Activated naive CD4-positive, alpha-beta T cell treated with anti-CD3 and anti-CD28 coated beads for 36 hours (primary cell): ENCODE data around the gene ZNF76. TPM values are rescaled to one million over a fixed set of nuclear protein-coding genes. Genes with fewer than 3 reads are reported as not detected.
A peak's percentile ranks its signal among the peaks of the same experiment; 100 is the strongest.
"Not testable (repeated sequence)": the region's sequence is repeated elsewhere in the genome, so short reads cannot be mapped to it uniquely, and the experiment has no call there.

Source experiments
- CTCF ChIA-PET: fragments of 350-600 bp; sonication (Branson Sonifier 250); formaldehyde crosslinking; loops from one replicate; lab custom pipeline; 2021; ENCODE audit warnings: antibody characterized with exemption; lab: Charles Lee
- DNase-seq: peaks from one replicate; pipeline ENCODE4 v3.0.0-alpha.2; 2020
- H3K27ac Mint-ChIP-seq: one replicate; pipeline ENCODE4 v1.8.0; 2021; ENCODE audit warnings: mild to moderate bottlenecking, mixed read lengths
- H3K27me3 Mint-ChIP-seq: one replicate; pipeline ENCODE4 v1.8.0; 2021; ENCODE audit warnings: low read depth, mixed read lengths
- H3K36me3 Mint-ChIP-seq: one replicate; pipeline ENCODE4 v1.8.0; 2021; ENCODE audit warnings: low read depth, mixed read lengths
- H3K4me1 Mint-ChIP-seq: one replicate; pipeline ENCODE4 v1.8.0; 2021; ENCODE audit warnings: low read depth, mixed read lengths
- H3K4me3 Mint-ChIP-seq: one replicate; pipeline ENCODE4 v1.8.0; 2021; ENCODE audit warnings: mild to moderate bottlenecking, moderate library complexity, mixed read lengths
- H3K9me3 Mint-ChIP-seq: one replicate; pipeline ENCODE4 v1.8.0; 2021; ENCODE audit warnings: mixed read lengths
- intact Hi-C: fragments of 100-400 bp; cut with micrococcal nuclease; formaldehyde crosslinking; loops from one replicate; pipeline ENCODE4 v1.15.1; 2023
- total RNA-seq, 2 experiments: library from RNA; stranded (reverse); gene quantifications; one replicate each; pipeline ENCODE4 v1.2.3, GENCODE V29; 2021

Gene ZNF76
- total RNA-seq, 2 experiments from 2014 or later, result 32.4 to 38.2 TPM

DNA sequence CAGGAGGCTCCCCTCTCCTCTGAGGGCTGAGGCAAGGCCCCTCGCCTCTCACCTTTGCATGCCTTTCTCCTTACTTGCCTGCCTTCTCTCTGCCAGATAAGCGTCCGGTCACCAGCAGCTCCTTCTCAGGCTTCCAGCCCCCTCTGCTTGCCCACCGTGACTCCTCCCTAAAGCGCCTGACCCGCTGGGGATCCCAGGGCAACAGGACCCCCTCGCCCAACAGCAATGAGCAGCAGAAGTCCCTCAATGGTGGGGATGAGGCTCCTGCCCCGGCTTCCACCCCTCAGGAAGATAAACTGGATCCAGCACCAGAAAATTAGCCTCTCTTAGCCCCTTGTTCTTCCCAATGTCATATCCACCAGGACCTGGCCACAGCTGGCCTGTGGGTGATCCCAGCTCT, 61.6 kb downstream of the ZNF76 start:
- CTCF ChIA-PET, result interaction anchor here (0.5 to 1.2 kb wide), 3 partner anchors 8 to 126 kb away, joined by 3 to 8 read pairs (median 3); no protein-coding TSS in a partner anchor
- DNase-seq, result no peak
- Mint-ChIP-seq H3K9me3 (no peaks in the 10 kb centered on the region), H3K27ac (peak overlapping the region; percentile 38), H3K4me1 (peaks cover 12% of the 10 kb centered on the region), H3K4me3 (no peak overlapping the region), H3K27me3 (no peaks in the 10 kb centered on the region), H3K36me3 (peaks cover 42% of the 10 kb centered on the region)
- intact Hi-C loops, result no loop called here

DNA sequence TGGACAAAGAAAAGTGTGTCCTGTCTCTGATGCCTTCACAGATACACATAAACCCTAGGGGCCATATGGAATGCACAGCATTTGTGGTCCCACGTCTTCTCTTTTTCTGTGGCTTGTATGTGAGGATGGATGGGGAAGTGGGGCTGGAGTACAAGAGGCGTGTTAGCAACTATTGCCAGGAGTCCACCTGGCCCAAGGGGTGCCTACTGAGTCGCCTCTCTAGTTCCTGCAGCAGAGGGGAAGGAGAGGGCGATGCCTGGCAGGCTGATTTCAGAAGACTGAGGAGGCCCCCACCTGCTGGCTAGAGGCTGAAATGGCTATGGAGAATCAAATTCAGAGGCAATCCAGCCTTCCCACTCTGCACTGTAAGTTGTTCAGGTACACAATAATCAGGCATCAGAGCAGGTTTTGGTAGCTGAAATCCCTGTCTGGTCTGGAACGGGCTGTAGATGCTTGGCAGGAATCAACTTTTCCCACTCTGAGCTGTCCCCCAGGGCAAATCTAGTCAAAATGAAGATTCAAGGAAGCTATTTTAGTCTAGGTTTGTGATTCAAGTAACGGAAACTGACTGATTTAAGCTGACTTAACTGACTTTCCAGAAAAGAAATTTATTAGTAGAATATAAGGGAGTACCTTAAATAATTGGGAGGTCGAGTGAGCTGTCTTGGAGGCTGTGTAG, 68.0 kb downstream of the ZNF76 start:
- Mint-ChIP-seq H3K4me3 (no peak overlapping the region), H3K36me3 (peaks cover 7% of the 10 kb centered on the region), H3K27me3 (no peaks in the 10 kb centered on the region), H3K4me1 (peaks cover 19% of the 10 kb centered on the region), H3K9me3 (peaks cover 3% of the 10 kb centered on the region), H3K27ac (peak overlapping the region; percentile 70)
- DNase-seq, result peak; percentile 91
- intact Hi-C loops, result loop anchor here (1.0 to 2.0 kb wide), 3 partner anchors 17 to 30 kb away; partner anchors contain the start of gene DEF6
- CTCF ChIA-PET, result interaction anchor here (0.6 to 9.6 kb wide), 20 partner anchors 8 to 1185 kb away, joined by 3 to 188 read pairs (median 4); partner anchors contain the start of genes DEF6, FANCE and PPARD

DNA sequence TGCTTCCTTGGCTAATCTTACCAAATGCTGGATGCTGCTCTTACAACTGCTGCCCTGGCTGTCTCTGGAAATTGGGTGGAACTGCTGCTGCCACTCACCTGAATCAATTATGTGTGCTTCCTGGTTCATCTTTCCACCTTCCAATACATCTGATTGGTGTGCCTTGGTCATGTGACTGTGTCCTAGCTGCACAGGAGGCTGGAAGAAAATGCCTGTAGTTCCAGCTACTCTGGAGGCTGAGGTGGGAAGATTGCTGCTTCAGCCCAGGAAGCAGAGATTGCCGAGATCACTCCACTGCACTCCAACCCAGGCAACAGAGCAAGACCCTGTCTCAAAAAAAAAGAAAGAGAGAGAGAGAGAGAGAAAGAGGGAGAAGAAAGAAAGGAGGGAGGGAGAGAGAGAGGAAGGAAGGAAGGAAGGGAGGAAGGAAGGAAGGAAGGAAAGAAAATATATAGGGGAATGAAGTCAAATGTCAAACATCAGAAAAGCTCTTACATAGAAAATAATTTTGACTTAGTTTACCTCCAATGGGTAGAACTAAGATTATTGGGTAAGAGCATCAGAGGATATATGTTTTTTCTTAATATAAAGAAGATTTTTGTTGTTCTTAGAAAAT, 68.7 kb downstream of the ZNF76 start:
- intact Hi-C loops, result no loop called here
- CTCF ChIA-PET, result interaction anchor here (0.6 to 9.6 kb wide), 23 partner anchors 8 to 1184 kb away, joined by 3 to 188 read pairs (median 4); partner anchors contain the start of genes DEF6, FANCE and PPARD
- DNase-seq, result no peak
- Mint-ChIP-seq H3K9me3 (peaks cover 3% of the 10 kb centered on the region), H3K27me3 (no peaks in the 10 kb centered on the region), H3K4me3 (no peak overlapping the region), H3K36me3 (peaks cover 9% of the 10 kb centered on the region), H3K27ac (no peak overlapping the region), H3K4me1 (peaks cover 24% of the 10 kb centered on the region)

DNA sequence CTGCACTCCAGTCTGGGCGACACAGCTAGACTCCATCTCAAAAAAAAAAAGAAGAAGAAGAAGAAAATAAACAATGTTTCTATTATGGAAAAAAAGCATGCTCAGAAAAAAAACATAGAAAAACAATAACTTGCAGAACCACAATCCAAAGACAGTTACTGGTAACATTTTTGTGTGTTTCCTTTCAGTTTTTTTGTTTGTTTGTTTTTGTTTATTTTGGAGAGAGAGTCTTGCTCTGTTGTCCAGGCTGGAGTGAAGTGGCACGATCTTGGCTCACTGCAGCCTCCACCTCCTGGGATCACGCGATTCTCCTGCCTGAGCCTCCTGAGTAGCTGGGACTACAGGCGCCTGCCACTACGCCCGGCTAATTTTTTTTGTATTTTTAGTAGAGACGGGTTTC, 69.4 kb downstream of the ZNF76 start:
- H3K36me3 Mint-ChIP-seq, H3K27ac Mint-ChIP-seq, H3K4me3 Mint-ChIP-seq, H3K9me3 Mint-ChIP-seq, H3K27me3 Mint-ChIP-seq, intact Hi-C loops, DNase-seq: not testable (repeated sequence)
- H3K4me1 Mint-ChIP-seq, result peaks cover 26% of the 10 kb centered on the region
- CTCF ChIA-PET, result interaction anchor here (0.7 to 9.6 kb wide), 10 partner anchors 7 to 597 kb away, joined by 3 to 188 read pairs (median 4); partner anchors contain the start of gene DEF6

DNA sequence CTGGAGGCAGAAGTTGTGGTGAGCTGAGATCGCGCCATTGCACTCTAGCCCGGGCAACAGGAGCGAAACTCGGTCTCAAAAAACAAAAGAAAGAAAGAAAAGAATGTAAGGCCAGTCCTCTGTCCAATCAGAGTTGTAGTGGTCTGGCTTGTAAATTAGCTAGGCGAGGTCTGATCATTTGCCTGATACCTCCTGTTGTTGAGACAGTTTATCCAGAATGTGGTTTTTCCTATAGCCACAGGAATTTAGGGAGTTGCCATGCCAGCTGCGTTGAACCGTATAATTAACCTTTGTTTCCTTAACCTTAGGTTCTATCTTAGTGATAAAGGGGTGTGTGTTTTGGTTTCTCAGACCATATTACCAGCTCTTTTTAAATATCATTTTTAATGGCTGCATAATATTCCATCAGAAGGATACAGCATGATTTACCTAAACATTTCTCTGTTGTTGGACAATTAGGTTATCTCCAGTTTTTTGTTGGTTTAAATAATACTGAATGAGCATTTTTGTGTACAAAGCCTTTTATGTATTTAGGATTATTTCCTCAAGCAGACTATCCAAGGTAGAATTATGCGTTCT, 71.1 kb downstream of the ZNF76 start:
- H3K4me3 Mint-ChIP-seq, result no peak overlapping the region

DNA sequence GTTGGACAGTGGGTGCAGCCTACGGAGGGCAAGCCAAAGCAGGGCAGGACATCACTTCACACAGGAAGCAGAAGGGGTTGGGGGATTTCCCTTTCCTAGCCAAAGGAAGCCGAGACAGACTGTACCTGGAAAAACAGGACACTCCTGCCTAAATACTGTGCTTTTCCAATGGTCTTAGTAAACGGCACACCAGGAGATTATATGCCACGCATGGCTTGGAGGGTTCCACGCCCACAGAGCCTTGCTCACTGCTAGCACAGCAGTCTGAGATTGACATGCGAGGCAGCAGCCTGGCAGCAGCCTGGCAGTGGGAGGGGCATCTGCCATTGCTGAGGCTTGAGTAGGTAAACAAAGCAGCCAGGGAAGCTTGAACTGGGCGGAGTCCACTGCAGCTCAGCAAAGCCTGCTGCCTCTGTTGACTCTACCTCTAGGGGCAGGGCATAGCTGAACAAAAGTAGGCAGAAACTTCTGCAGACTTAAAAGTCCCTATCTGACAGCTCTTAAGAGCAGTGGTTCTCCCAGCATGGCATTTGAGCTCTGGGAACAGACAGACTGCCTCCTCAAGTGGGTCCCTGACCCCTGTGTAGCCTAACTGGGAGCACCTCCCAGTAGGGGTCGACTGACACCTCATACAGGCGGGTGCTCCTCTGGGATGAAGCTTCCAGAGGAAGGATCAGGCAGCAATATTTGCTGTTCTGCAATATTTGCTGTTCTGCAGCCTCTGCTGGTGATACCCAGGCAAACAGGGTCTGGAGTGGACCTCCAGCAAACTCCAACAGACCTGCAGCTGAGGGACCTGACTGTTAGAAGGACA, 72.7 kb downstream of the ZNF76 start:
- Mint-ChIP-seq H3K4me1 (peaks cover 25% of the 10 kb centered on the region), H3K9me3 (peaks cover 13% of the 10 kb centered on the region)
- H3K4me3 Mint-ChIP-seq, intact Hi-C loops, H3K27me3 Mint-ChIP-seq, H3K36me3 Mint-ChIP-seq, H3K27ac Mint-ChIP-seq: not testable (repeated sequence)
- CTCF ChIA-PET, result interaction anchor here (0.6 to 9.6 kb wide), 8 partner anchors 9 to 135 kb away, joined by 3 to 188 read pairs (median 4); partner anchors contain the start of gene DEF6
- peak; percentile 67 for DNase-seq

More for the DNA sequence above, 71.1 kb downstream of the ZNF76 start:
- DNase-seq, result no peak
- Mint-ChIP-seq H3K27ac (no peak overlapping the region), H3K36me3 (peaks cover 6% of the 10 kb centered on the region), H3K27me3 (no peaks in the 10 kb centered on the region), H3K4me1 (peaks cover 26% of the 10 kb centered on the region), H3K9me3 (peaks cover 12% of the 10 kb centered on the region)
- CTCF ChIA-PET, result interaction anchor here (0.6 to 9.6 kb wide), 5 partner anchors 11 to 119 kb away, joined by 3 to 188 read pairs (median 3); partner anchors contain the start of gene DEF6
- intact Hi-C loops, result no loop called here

DNA sequence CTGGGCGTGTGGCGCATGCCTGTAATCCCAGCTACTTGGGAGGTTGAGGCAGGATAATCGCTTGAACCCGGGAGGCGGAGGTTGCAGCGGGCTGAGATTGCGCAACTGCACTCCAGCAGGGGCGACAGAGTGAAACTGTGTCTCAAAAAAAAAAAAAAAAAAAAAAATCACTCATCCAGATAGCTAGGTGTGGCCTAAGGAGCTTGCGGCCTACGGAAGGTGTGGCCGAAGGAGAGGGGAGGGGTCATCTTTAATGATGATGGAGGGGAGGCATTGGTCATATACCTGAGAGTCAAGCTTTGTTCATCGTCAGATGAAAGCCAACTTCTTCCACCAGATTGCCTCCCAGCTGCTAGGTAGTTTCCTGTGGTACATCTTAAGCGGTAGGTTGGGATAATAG, 82.0 kb downstream of the ZNF76 start:
- CTCF ChIA-PET, result interaction anchor here (0.6 to 6.7 kb wide), 23 partner anchors 9 to 1289 kb away, joined by 3 to 132 read pairs (median 3); partner anchors contain the start of genes DEF6, FANCE and RPL10A
- Mint-ChIP-seq H3K27me3 (no peaks in the 10 kb centered on the region), H3K4me3 (no peak overlapping the region), H3K9me3 (no peaks in the 10 kb centered on the region), H3K4me1 (peaks cover 38% of the 10 kb centered on the region), H3K36me3 (no peaks in the 10 kb centered on the region), H3K27ac (no peak overlapping the region)
- no peak for DNase-seq
- intact Hi-C loops, result loop anchor here (10.0 kb wide), 1 partner anchor 213 kb away; no protein-coding TSS in a partner anchor

DNA sequence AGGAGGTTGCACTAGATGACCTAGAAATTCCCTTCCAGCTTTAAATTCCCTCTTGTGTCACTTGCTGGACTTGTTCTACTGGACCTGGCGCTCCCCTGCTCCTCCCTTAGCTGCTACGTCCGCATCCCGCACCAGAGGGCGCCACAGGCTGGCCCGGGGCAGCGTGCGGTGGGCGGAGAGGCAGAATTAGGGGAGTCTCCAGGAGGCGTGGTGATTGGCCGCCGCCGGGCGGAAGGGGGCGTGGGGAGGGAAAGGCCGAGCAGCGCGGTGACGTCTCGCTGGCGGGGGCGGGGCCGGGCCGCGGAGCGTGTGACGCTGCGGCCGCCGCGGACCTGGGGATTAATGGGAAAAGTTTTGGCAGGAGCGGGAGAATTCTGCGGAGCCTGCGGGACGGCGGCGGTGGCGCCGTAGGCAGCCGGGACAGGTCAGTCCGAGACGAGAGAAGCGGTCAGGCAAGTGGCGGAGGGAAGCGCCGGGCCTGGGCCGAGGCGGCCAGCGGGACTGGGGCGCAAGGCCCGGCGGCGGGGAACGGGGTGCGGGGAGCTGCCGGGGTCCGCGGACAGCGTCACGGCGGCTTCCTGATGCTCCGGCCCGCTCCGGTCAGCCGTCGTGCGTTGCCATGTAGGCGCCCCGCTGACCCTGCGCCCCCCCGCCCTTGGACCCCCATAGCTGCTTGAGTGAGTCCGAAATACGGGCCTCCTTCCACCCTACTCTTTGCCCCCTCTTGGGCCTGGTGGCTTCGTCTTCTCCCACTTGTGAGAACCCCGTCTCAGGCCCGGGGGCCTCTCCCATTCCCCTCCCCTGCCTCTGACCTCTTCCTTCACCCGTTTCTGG, 82.9 kb downstream of the ZNF76 start, which contains the start of gene PPARD:
PPARD (plus strand) TSS at position 301 of the 834 bp plus-strand sequence. CDS start 68,530 bp downstream, outside the sequence.
- H3K36me3 Mint-ChIP-seq, result no peaks in the 10 kb centered on the region
- intact Hi-C loops, result loop anchor here (1.0 to 10.0 kb wide), 7 partner anchors 26 to 394 kb away; partner anchors contain the start of genes ARMC12, DEF6 and RPL10A
- no peaks in the 10 kb centered on the region for H3K9me3 Mint-ChIP-seq
- H3K27ac Mint-ChIP-seq, result peak within 1 kb of the TSS; percentile 89
- H3K27me3 Mint-ChIP-seq, result no peaks in the 10 kb centered on the region
- DNase-seq, result peak; percentile 99
- H3K4me3 Mint-ChIP-seq, result peak within 1 kb of the TSS; percentile 97
- CTCF ChIA-PET, result interaction anchor here (0.6 to 6.7 kb wide), 21 partner anchors 10 to 737 kb away, joined by 3 to 132 read pairs (median 3); partner anchors contain the start of genes DEF6, FANCE and RPL10A
- peaks cover 37% of the 10 kb centered on the region for H3K4me1 Mint-ChIP-seq

DNA sequence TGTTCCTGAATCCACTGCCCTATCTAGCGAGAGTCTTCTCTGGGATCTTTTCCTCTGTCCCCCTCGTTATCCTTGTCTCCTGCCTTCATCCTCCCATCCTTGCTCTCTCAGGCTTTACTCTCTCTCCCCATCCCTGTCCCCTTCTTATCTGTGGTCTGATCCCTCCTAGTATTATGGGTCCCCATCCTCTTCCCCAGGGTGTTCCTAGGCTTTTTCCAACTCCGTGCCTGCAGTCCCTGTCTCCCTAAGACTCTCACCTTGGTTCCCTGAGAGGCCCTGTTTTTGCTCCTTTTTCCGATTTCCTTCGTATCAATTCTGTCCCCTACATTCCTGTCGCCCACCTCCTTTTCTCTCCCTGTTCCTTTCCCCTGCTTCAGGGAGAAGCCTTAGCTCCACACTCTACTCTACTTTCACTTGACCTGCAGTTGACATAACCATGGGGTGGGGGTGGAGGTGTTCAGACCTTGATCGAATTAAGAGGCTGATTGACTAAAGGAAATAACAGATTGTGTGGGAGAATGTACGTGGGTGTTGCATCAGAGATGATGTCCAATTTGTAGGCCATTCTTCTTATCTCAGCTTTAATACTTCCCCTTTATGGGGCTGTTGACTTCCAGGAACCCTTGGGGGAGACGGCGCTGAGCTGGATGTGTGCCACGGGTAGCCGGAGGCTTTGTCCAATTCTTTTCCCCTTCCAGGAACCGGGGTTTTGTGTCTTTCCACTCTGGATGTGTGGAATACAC, 83.7 kb downstream of the ZNF76 start:
- peaks cover 41% of the 10 kb centered on the region for H3K4me1 Mint-ChIP-seq
- H3K27ac Mint-ChIP-seq, result peak overlapping the region; percentile 87
- CTCF ChIA-PET, result interaction anchor here (0.5 to 6.7 kb wide), 10 partner anchors 13 to 125 kb away, joined by 3 to 132 read pairs (median 4); partner anchors contain the start of genes DEF6, FANCE and RPL10A
- H3K27me3 Mint-ChIP-seq, result no peaks in the 10 kb centered on the region
- no peak for DNase-seq
- H3K4me3 Mint-ChIP-seq, result peak overlapping the region; percentile 97
- H3K9me3 Mint-ChIP-seq, result no peaks in the 10 kb centered on the region
- H3K36me3 Mint-ChIP-seq, result peaks cover 3% of the 10 kb centered on the region
- intact Hi-C loops, result loop anchor here (2.0 to 10.0 kb wide), 4 partner anchors 26 to 394 kb away; partner anchors contain the start of gene ARMC12
